Measurements from ENCODE around the gene TPST2.

DNA sequence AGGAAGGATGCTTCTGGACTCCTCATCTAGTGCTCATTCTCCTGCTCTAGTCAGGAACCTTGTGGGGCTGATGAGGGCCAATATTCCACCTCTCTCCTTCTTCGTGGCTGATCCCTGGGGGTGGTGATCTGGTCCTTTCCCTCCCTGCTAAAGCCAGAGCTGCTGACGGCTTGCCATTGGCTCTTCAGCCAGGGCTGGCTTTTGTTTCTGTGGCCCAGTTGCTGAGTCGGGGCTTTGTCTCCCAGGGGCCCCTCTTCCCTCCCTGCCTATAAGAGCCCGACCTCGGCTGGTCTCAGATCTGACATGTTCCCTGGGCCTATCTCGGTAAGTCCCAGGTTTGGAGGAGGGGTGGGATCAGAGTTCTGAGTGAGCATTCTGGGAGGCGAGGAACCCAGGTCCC is 31.7 kb upstream of the TPST2 start, which contains the start of gene CRYBA4:
- TF ChIP-seq, protein P1, sequence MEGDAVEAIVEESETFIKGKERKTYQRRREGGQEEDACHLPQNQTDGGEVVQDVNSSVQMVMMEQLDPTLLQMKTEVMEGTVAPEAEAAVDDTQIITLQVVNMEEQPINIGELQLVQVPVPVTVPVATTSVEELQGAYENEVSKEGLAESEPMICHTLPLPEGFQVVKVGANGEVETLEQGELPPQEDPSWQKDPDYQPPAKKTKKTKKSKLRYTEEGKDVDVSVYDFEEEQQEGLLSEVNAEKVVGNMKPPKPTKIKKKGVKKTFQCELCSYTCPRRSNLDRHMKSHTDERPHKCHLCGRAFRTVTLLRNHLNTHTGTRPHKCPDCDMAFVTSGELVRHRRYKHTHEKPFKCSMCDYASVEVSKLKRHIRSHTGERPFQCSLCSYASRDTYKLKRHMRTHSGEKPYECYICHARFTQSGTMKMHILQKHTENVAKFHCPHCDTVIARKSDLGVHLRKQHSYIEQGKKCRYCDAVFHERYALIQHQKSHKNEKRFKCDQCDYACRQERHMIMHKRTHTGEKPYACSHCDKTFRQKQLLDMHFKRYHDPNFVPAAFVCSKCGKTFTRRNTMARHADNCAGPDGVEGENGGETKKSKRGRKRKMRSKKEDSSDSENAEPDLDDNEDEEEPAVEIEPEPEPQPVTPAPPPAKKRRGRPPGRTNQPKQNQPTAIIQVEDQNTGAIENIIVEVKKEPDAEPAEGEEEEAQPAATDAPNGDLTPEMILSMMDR (IDR thresholded peaks at IDR 0.05), result no peak
- no peak for TF ChIP-seq POLR2A (IDR thresholded peaks at IDR 0.05)

All from testis (tissue), 2 donors.